WTC11 (cell line): ENCODE measurements around the gene CBX7. TPM values are rescaled to one million over a fixed set of nuclear protein-coding genes. Genes with fewer than 3 reads are reported as not detected.
A peak's percentile ranks its signal among the peaks of the same experiment; 100 is the strongest.

Experiments used
- ATAC-seq: fragments of 200-7000 bp; cut with Tn5 transposase; 2 replicates; pipeline ENCODE4 v1.10.0; 2021; ENCODE audit warnings: mild to moderate bottlenecking, moderate library complexity
- CTCF ChIA-PET: fragments of 300-600 bp; sonication (Branson Sonifier 250); formaldehyde crosslinking; loops from one replicate; lab custom pipeline; 2021; ENCODE audit warnings: antibody characterized with exemption; lab: Charles Lee
- POLR2A ChIA-PET: fragments of 350-600 bp; sonication (Branson Sonifier 250); formaldehyde crosslinking; loops from one replicate; lab custom pipeline; 2021; ENCODE audit warnings: antibody characterized with exemption; lab: Charles Lee
- DNase-seq: peaks from one replicate; pipeline ENCODE4 v3.0.0; 2021; ENCODE audit warnings: low spot score
- H3K27ac Mint-ChIP-seq: 2 replicates; pipeline ENCODE4 v1.8.0; 2021; ENCODE audit warnings: mixed read lengths
- H3K27me3 Mint-ChIP-seq: 2 replicates; pipeline ENCODE4 v1.8.0; 2021; ENCODE audit warnings: low read depth, mild to moderate bottlenecking, moderate library complexity, mixed read lengths
- H3K36me3 Mint-ChIP-seq: 2 replicates; pipeline ENCODE4 v1.8.0; 2021; ENCODE audit warnings: mixed read lengths
- H3K4me1 Mint-ChIP-seq: 2 replicates; pipeline ENCODE4 v1.8.0; 2022; ENCODE audit warnings: mixed read lengths
- H3K4me3 Mint-ChIP-seq: 2 replicates; pipeline ENCODE4 v1.8.0; 2021; ENCODE audit warnings: mild to moderate bottlenecking, moderate library complexity, mixed read lengths
- H3K9me3 Mint-ChIP-seq: 2 replicates; pipeline ENCODE4 v1.8.0; 2021; ENCODE audit warnings: mixed read lengths
- AFF4 ChIP-seq: sonication (generic); formaldehyde crosslinking; IDR thresholded peaks from 2 replicates; pipeline ENCODE4 v1.8.1; 2023; ENCODE audit warnings: mild to moderate bottlenecking, missing genetic modification reagents, borderline replicate concordance
- ATF6 ChIP-seq: sonication (generic); formaldehyde crosslinking; IDR thresholded peaks from 2 replicates; pipeline ENCODE4 v1.8.1; 2023; ENCODE audit warnings: mild to moderate bottlenecking, missing genetic modification reagents
- CBFB ChIP-seq: sonication (generic); formaldehyde crosslinking; IDR thresholded peaks from 2 replicates; pipeline ENCODE4 v1.8.1; 2022; ENCODE audit warnings: mild to moderate bottlenecking, low read depth, missing genetic modification reagents
- E2F5 ChIP-seq: sonication (generic); formaldehyde crosslinking; IDR thresholded peaks from 2 replicates; pipeline ENCODE4 v1.8.1; 2022; ENCODE audit warnings: mild to moderate bottlenecking, moderate library complexity, missing genetic modification reagents
- ELF4 ChIP-seq: sonication (generic); formaldehyde crosslinking; IDR thresholded peaks from 2 replicates; pipeline ENCODE4 v1.8.1; 2022; ENCODE audit warnings: low read depth, mild to moderate bottlenecking, moderate library complexity, missing genetic modification reagents
- FOXP1 ChIP-seq: sonication (generic); formaldehyde crosslinking; IDR thresholded peaks from 2 replicates; pipeline ENCODE4 v1.8.0; 2022; ENCODE audit warnings: missing genetic modification reagents, mild to moderate bottlenecking, moderate library complexity, borderline replicate concordance
- GRHL2 ChIP-seq: fragments of 250-450 bp; sonication (Bioruptor Pico); IDR thresholded peaks from 2 replicates; pipeline ENCODE4 v1.8.0; 2022; ENCODE audit warnings: mild to moderate bottlenecking, moderate library complexity; ENCODE audit not compliant: insufficient replicate concordance, severe bottlenecking
- MXD4 ChIP-seq: fragments of 250-450 bp; sonication (Bioruptor Pico); IDR thresholded peaks from 2 replicates; pipeline ENCODE4 v1.8.0; 2021; ENCODE audit warnings: mild to moderate bottlenecking, moderate library complexity, borderline replicate concordance
- RORB ChIP-seq: fragments of 250-450 bp; sonication (Bioruptor Pico); IDR thresholded peaks from 2 replicates; pipeline ENCODE4 v1.9.0; 2021; ENCODE audit warnings: mild to moderate bottlenecking
- TEAD1 ChIP-seq: sonication (generic); formaldehyde crosslinking; IDR thresholded peaks from 2 replicates; pipeline ENCODE4 v1.8.0; 2022; ENCODE audit warnings: mild to moderate bottlenecking, missing genetic modification reagents
- TEAD4 ChIP-seq: sonication (generic); formaldehyde crosslinking; IDR thresholded peaks from 2 replicates; pipeline ENCODE4 v1.8.0; 2022; ENCODE audit warnings: mild to moderate bottlenecking, missing genetic modification reagents
- ZMAT4 ChIP-seq: fragments of 250-450 bp; sonication (Bioruptor Pico); IDR thresholded peaks from 2 replicates; pipeline ENCODE4 v1.9.0; 2021; ENCODE audit warnings: mild to moderate bottlenecking
- ZNF396 ChIP-seq: fragments of 250-450 bp; sonication (Bioruptor Pico); IDR thresholded peaks from 2 replicates; pipeline ENCODE4 v1.8.0; 2021; ENCODE audit warnings: mild to moderate bottlenecking, moderate library complexity, borderline replicate concordance
- ZNF423 ChIP-seq: fragments of 250-450 bp; sonication (Bioruptor Pico); IDR thresholded peaks from 2 replicates; pipeline ENCODE4 v2.1.2; 2022; ENCODE audit warnings: mild to moderate bottlenecking, moderate library complexity
- ZNF512 ChIP-seq: sonication (generic); formaldehyde crosslinking; IDR thresholded peaks from 2 replicates; pipeline ENCODE4 v1.8.1; 2022; ENCODE audit warnings: missing genetic modification reagents, borderline replicate concordance
- ZNF671 ChIP-seq: fragments of 250-450 bp; sonication (Bioruptor Pico); IDR thresholded peaks from 2 replicates; pipeline ENCODE4 v1.8.0; 2021; ENCODE audit warnings: mild to moderate bottlenecking
- total RNA-seq: library from RNA; stranded (reverse); gene quantifications from 3 replicates; pipeline ENCODE4 v1.2.3, GENCODE V29; 2021
- TF ChIP-seq, protein P1 (sequence below): sonication (generic); formaldehyde crosslinking; IDR thresholded peaks from 2 replicates; pipeline ENCODE4 v1.8.0; 2023; ENCODE audit warnings: missing genetic modification reagents
- TF ChIP-seq, protein P2 (sequence below): fragments of 250-450 bp; sonication (Bioruptor Pico); IDR thresholded peaks from 2 replicates; pipeline ENCODE4 v1.9.0; 2021; ENCODE audit warnings: mild to moderate bottlenecking, borderline replicate concordance

Gene CBX7
- total RNA-seq, 1 experiment from 2014 or later: 10.6 TPM

DNA sequence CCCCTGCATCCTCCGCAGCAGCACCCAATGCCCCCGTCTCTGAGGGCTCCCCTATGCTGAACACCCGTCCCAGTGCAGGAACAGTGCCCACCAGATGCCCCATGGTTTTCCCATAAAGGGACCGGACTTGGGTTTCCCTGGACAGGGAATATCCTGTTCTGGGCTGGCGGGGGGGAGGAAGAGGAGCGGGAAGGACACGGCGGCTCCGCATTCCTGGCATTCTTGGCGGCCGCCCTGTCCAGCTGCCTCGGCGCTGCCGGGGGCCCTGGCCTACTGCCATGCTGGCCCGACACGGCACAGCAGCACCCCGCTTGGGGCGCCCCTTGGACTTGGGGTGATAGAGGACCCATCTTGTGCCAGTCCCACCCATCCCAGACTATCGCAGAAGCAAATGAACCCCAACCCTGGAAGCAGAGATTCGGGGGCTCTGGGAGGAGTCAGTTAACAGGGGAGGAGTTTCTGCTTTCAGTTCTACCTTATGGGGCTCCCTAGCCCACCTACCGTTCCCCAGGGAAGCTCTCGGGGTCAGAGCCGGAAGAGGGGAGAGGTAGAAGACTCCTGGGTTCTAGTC, 23.7 kb upstream of the CBX7 start (continued):
- TF ChIP-seq ZNF512 (CRISPR knock-in tag) (no peak), ELF4 (CRISPR knock-in tag) (no peak), GRHL2 (no peak), CBFB (no peak), TEAD1 (CRISPR knock-in tag) (peak; percentile 99), AFF4 (CRISPR knock-in tag) (no peak), ATF6 (no peak), TEAD4 (CRISPR knock-in tag) (peak; percentile 99), ZNF671 (CRISPR knock-in tag) (no peak), FOXP1 (0 out of 2 replicates have a peak, but pooled peaks have one; percentile 41), MXD4 (CRISPR knock-in tag) (no peak), ZNF396 (CRISPR knock-in tag) (no peak), RORB (CRISPR knock-in tag) (no peak), ZNF423 (CRISPR knock-in tag) (peak; percentile 92), E2F5 (CRISPR knock-in tag) (no peak)
- TF ChIP-seq, protein P1, sequence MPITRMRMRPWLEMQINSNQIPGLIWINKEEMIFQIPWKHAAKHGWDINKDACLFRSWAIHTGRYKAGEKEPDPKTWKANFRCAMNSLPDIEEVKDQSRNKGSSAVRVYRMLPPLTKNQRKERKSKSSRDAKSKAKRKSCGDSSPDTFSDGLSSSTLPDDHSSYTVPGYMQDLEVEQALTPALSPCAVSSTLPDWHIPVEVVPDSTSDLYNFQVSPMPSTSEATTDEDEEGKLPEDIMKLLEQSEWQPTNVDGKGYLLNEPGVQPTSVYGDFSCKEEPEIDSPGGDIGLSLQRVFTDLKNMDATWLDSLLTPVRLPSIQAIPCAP (CRISPR knock-in tag): no peak

- Mint-ChIP-seq H3K4me3 (no peak overlapping the region), H3K36me3 (no peaks in the 10 kb centered on the region), H3K27ac (peak overlapping the region; percentile 100), H3K9me3 (no peaks in the 10 kb centered on the region), H3K4me1 (peaks cover 91% of the 10 kb centered on the region), H3K27me3 (no peaks in the 10 kb centered on the region; the same call in 1 of the 2 replicates)
- CTCF ChIA-PET: interaction anchor here (0.7 to 4.0 kb wide), 10 partner anchors 27 to 339 kb away, joined by 3 to 19 read pairs (median 4); no protein-coding TSS in a partner anchor
- no peak for DNase-seq
- POLR2A ChIA-PET: interaction anchor here (0.9 to 6.2 kb wide), 6 partner anchors 38 to 136 kb away, joined by 3 to 45 read pairs (median 4); no protein-coding TSS in a partner anchor
- no peak for ATAC-seq
- no peak for TF ChIP-seq ZMAT4 (CRISPR knock-in tag)
- TF ChIP-seq, protein P2, sequence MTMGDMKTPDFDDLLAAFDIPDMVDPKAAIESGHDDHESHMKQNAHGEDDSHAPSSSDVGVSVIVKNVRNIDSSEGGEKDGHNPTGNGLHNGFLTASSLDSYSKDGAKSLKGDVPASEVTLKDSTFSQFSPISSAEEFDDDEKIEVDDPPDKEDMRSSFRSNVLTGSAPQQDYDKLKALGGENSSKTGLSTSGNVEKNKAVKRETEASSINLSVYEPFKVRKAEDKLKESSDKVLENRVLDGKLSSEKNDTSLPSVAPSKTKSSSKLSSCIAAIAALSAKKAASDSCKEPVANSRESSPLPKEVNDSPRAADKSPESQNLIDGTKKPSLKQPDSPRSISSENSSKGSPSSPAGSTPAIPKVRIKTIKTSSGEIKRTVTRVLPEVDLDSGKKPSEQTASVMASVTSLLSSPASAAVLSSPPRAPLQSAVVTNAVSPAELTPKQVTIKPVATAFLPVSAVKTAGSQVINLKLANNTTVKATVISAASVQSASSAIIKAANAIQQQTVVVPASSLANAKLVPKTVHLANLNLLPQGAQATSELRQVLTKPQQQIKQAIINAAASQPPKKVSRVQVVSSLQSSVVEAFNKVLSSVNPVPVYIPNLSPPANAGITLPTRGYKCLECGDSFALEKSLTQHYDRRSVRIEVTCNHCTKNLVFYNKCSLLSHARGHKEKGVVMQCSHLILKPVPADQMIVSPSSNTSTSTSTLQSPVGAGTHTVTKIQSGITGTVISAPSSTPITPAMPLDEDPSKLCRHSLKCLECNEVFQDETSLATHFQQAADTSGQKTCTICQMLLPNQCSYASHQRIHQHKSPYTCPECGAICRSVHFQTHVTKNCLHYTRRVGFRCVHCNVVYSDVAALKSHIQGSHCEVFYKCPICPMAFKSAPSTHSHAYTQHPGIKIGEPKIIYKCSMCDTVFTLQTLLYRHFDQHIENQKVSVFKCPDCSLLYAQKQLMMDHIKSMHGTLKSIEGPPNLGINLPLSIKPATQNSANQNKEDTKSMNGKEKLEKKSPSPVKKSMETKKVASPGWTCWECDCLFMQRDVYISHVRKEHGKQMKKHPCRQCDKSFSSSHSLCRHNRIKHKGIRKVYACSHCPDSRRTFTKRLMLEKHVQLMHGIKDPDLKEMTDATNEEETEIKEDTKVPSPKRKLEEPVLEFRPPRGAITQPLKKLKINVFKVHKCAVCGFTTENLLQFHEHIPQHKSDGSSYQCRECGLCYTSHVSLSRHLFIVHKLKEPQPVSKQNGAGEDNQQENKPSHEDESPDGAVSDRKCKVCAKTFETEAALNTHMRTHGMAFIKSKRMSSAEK (CRISPR knock-in tag): peak; percentile 74; the same call in 1 of the 2 replicates
Measured at GRCh38 chr22:39175353-39176142, 23.1 kb upstream of the CBX7 start.
